Mesenchymal stem cell (in vitro differentiated cells and primary cell): ENCODE measurements around the gene HIP1.
"Not testable (repeated sequence)": the region's sequence is repeated elsewhere in the genome, so short reads cannot be mapped to it uniquely, and the experiment has no call there.

Experiments
- DNase-seq: peaks from one replicate; pipeline ENCODE4 v3.0.0-alpha.2; 2013
- H2AFZ ChIP-seq: one replicate; pipeline ENCODE4 v1.6.1; 2013; ENCODE audit warnings: low read depth, mild to moderate bottlenecking, control low read depth, inconsistent platforms, low read length, moderate library complexity
- H2AK5ac ChIP-seq: 2 replicates; pipeline ENCODE4 v1.6.1; 2013; ENCODE audit warnings: low read length, moderate library complexity, mild to moderate bottlenecking, inconsistent platforms; ENCODE audit not compliant: severe bottlenecking
- H2BK120ac ChIP-seq: one replicate; pipeline ENCODE4 v1.6.1; 2013; ENCODE audit warnings: low read depth, mild to moderate bottlenecking, inconsistent platforms, low read length, moderate library complexity
- H2BK12ac ChIP-seq, 2 experiments: one replicate each; pipeline ENCODE4 v1.6.1; 2013; ENCODE audit warnings: inconsistent platforms in 2 of 2, low read length in 2 of 2, mild to moderate bottlenecking in 2 of 2, moderate library complexity in 2 of 2, control low read depth in 1 of 2
- H2BK15ac ChIP-seq: one replicate; pipeline ENCODE4 v1.6.1; 2013; ENCODE audit warnings: mild to moderate bottlenecking, low read depth, inconsistent platforms; ENCODE audit not compliant: poor library complexity, severe bottlenecking
- H2BK5ac ChIP-seq: 2 replicates; pipeline ENCODE4 v1.6.1; 2013; ENCODE audit warnings: low read depth, mild to moderate bottlenecking, low read length, control low read depth, inconsistent platforms; ENCODE audit not compliant: poor library complexity, severe bottlenecking
- H3K14ac ChIP-seq, 2 experiments: one replicate each; pipeline ENCODE4 v1.6.1; 2013; ENCODE audit warnings: inconsistent platforms in 2 of 2, low read length in 2 of 2, control low read depth in 1 of 2, mild to moderate bottlenecking in 1 of 2, moderate library complexity in 1 of 2
- H3K18ac ChIP-seq, 2 experiments: one replicate each; pipeline ENCODE4 v1.6.1; 2013; ENCODE audit warnings: inconsistent platforms in 2 of 2, low read length in 2 of 2, control low read depth in 1 of 2, low read depth in 1 of 2, mild to moderate bottlenecking in 1 of 2
- H3K23ac ChIP-seq, 2 experiments: one replicate each; pipeline ENCODE4 v1.6.1; 2013; ENCODE audit warnings: inconsistent platforms in 2 of 2, low read length in 2 of 2, mild to moderate bottlenecking in 2 of 2, moderate library complexity in 2 of 2, control low read depth in 1 of 2
- H3K27ac ChIP-seq: 2 replicates; pipeline ENCODE4 v1.5.1; 2013; ENCODE audit warnings: mild to moderate bottlenecking, moderate library complexity, low read length, control low read depth, inconsistent platforms; ENCODE audit not compliant: poor library complexity, severe bottlenecking
- H3K27me3 ChIP-seq, 2 experiments: 2 replicates each; pipeline versions ENCODE4 v1.6.1 to v1.7.0; 2013; ENCODE audit warnings: low read length in 2 of 2, mild to moderate bottlenecking in 2 of 2, moderate library complexity in 2 of 2, control low read depth in 1 of 2, inconsistent platforms in 1 of 2; ENCODE audit not compliant: control insufficient read depth in 1 of 2, insufficient read depth in 1 of 2
- H3K36me3 ChIP-seq, 2 experiments: 2 replicates each; pipeline versions ENCODE4 v1.6.1 to v1.7.0; 2013; ENCODE audit warnings: low read length in 2 of 2, control low read depth in 1 of 2, inconsistent platforms in 1 of 2, low read depth in 1 of 2, mild to moderate bottlenecking in 1 of 2; ENCODE audit not compliant: insufficient read depth in 2 of 2, control insufficient read depth in 1 of 2
- H3K4ac ChIP-seq, 2 experiments: one replicate each; pipeline ENCODE4 v1.6.1; 2013; ENCODE audit warnings: inconsistent platforms in 2 of 2, low read length in 2 of 2, mild to moderate bottlenecking in 2 of 2, moderate library complexity in 2 of 2, control low read depth in 1 of 2, low read depth in 1 of 2
- H3K4me1 ChIP-seq: 2 replicates; pipeline ENCODE4 v1.6.1; 2013; ENCODE audit warnings: low read depth, low read length, control low read depth; ENCODE audit not compliant: control insufficient read depth, insufficient read depth
- H3K4me2 ChIP-seq: 2 replicates; pipeline ENCODE4 v1.6.1; 2013; ENCODE audit warnings: low read length, mild to moderate bottlenecking, inconsistent platforms; ENCODE audit not compliant: poor library complexity, severe bottlenecking
- H3K4me3 ChIP-seq, 2 experiments: 2 replicates each; pipeline versions ENCODE4 v1.5.1 to v1.7.0; 2013; ENCODE audit warnings: low read length in 2 of 2, mild to moderate bottlenecking in 2 of 2, control low read depth in 1 of 2, low read depth in 1 of 2; ENCODE audit not compliant: insufficient read depth in 1 of 2
- H3K79me1 ChIP-seq: replicated peaks from 2 replicates; pipeline ENCODE4 v1.6.1; 2013; ENCODE audit warnings: mild to moderate bottlenecking, control low read depth, low read length, inconsistent platforms; ENCODE audit not compliant: poor library complexity, severe bottlenecking
- H3K9ac ChIP-seq: 2 replicates; pipeline ENCODE4 v1.7.0; 2013; ENCODE audit warnings: mild to moderate bottlenecking, low read length, moderate library complexity
- H3K9me3 ChIP-seq: 2 replicates; pipeline ENCODE4 v1.7.0; 2013; ENCODE audit warnings: mild to moderate bottlenecking, low read length; ENCODE audit not compliant: control insufficient read depth
- H4K8ac ChIP-seq: one replicate; pipeline ENCODE4 v1.6.1; 2013; ENCODE audit warnings: inconsistent platforms, mild to moderate bottlenecking, low read length, moderate library complexity
- H4K91ac ChIP-seq: one replicate; pipeline ENCODE4 v1.6.1; 2013; ENCODE audit warnings: mild to moderate bottlenecking, low read length, inconsistent platforms
- WGBS: methylation state at CpG from one replicate; pipeline ENCODE4 v1.1.7; 2013; ENCODE audit warnings: mixed read lengths; 5-methylcytosine and 5-hydroxymethylcytosine counted together

The HIP1 gene

DNA sequence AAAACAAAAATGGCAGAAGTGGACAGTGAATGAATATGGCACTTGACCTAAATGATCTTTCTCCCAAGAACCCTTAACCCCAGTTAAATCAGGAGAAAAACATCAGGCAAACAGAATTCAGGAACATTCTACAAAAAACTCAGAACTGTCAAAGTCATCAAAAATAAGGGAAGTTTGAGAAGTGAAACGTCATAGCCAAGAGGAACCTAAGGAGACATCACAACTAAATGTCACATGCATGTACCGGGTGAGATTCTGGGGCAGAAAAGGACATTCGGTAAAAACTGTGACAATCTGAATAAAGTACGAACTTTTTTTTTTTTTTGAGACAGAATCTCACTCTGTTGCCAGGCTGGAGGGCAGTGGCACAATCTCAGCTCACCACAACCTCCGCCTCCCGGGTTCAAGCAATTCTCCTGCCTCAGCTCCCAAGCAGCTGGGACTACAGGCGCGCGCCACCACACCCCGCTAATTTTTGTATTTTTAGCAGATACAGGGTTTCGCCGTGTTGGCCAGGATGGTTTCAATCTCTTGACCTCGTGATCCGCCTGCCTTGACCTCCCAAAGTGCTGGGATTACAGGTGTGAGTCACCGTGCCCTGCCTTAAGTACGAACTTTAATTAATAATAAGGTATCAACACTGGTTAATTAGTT lies 169.0 kb downstream of the HIP1 start:
- peaks cover 3 to 43% of the 10 kb centered on the region in 2 experiments for H3K36me3 ChIP-seq
- H4K91ac ChIP-seq, H3K4me2 ChIP-seq, H3K79me1 ChIP-seq, H3K23ac ChIP-seq, H3K27ac ChIP-seq, H3K14ac ChIP-seq, H2BK5ac ChIP-seq, H3K9me3 ChIP-seq, DNase-seq, H3K9ac ChIP-seq, H3K4me3 ChIP-seq, H4K8ac ChIP-seq, H2BK12ac ChIP-seq, H2AK5ac ChIP-seq, H2BK120ac ChIP-seq, H2BK15ac ChIP-seq, H3K18ac ChIP-seq, H3K4ac ChIP-seq, H2AFZ ChIP-seq, H3K27me3 ChIP-seq: not testable (repeated sequence)
- WGBS: 97% methylated on average over 16 of the region's 16 CpGs
- H3K4me1 ChIP-seq: peaks cover 14% of the 10 kb centered on the region

DNA sequence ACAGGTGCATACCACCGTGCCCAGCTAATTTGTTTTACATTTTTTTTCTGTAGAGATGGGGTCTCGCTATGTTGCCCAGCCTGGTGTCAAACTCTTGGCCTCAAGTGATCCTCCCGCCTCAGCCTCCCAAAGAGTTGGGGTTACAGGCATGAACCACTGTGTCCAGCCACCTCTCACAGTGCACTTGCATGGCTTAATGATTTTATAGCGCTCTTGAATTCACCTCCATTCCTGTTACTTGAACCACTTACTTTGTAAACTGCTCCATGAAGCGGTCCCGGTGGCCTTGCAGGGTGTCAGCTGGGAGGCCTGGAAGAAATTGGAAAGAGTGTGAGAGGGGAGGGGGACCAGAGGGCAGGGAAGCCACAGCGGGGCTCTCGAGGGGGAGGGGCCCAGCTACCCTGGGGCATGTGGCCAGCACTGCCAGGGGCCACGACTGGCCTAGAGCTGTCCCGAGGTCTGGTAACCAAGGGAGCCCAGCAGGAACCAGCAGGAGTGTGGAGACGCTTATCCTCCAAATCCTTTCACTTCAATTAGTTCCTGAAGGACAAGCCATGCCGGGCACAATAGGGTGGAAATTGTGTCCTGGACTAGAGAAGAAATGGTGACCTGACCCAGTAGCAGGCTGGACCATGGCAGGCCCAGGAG lies 170.7 kb downstream of the HIP1 start:
- Histone ChIP-seq H2AK5ac (no peak overlapping the region), H2BK5ac (no peak overlapping the region), H3K79me1 (no peaks in the 10 kb centered on the region), H3K9ac (no peak overlapping the region), H4K91ac (no peak overlapping the region), H3K23ac (no peak overlapping the region), H4K8ac (no peak overlapping the region), H3K4me1 (peaks cover 20% of the 10 kb centered on the region), H2BK15ac (no peak overlapping the region), H2BK120ac (no peak overlapping the region), H3K4me2 (no peak overlapping the region), H3K4ac (no peak overlapping the region), H3K27me3 (no peaks in the 10 kb centered on the region), H3K18ac (no peak overlapping the region), H3K27ac (no peak overlapping the region), H3K14ac (no peak overlapping the region), H2BK12ac (no peak overlapping the region), H3K36me3 (peaks cover under 1 to 37% of the 10 kb centered on the region in 2 experiments), H3K4me3 (peak overlapping the region in 1 of 2 experiments; percentile 4), H3K9me3 (no peaks in the 10 kb centered on the region), H2AFZ (no peak overlapping the region)
- over 99% methylated on average over 10 of the region's 12 CpGs for WGBS
- no peak for DNase-seq

DNA sequence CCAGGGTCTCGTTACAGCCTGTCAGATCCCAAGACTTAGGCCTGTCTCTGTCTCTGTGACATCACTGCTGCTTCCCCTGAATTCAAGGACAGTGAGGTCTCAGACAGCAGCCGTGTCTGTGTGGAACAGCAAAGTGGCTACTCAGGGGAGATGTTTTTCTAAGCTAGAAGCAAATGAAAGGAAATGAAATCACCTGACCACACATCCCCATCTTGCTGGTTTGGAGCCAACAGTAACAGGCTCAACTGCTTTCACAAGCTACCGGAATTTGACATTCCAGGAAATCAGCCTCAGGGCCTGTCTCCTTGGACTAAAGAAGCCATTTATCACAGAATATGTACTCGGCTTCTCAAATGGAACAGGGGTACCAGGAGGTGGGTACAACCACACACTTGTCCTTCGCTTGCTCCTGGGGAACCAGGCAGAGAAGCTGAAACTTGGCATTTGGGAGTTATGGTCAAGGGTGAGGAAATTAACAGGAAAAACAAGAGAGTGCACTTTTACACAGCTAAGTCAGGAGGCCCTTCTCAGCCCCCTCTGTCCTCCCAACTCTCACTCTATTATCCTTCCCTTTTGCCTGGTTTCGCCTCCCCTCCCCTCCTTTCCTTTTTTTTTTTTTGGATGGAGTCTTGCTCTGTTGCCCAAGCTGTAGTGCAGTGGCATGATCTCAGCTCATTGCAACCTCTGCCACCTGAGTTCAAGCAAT lies 173.5 kb downstream of the HIP1 start:
- Histone ChIP-seq H4K8ac (peak overlapping the region; percentile 52), H2BK12ac (peak overlapping the region in 1 of 2 experiments; percentile 42), H2AFZ (no peak overlapping the region), H3K9me3 (peaks cover 5% of the 10 kb centered on the region), H3K36me3 (peaks cover 8 to 36% of the 10 kb centered on the region in 2 experiments), H3K14ac (no peak overlapping the region), H2BK5ac (peak overlapping the region; percentile 99), H3K27ac (peak overlapping the region; percentile 100), H3K4me1 (peaks cover 30% of the 10 kb centered on the region), H3K9ac (peak overlapping the region; percentile 2), H3K27me3 (no peaks in the 10 kb centered on the region), H2BK15ac (no peak overlapping the region), H2AK5ac (peak overlapping the region; percentile 94), H3K79me1 (no peaks in the 10 kb centered on the region), H3K4ac (peak overlapping the region in 1 of 2 experiments; percentile 22), H3K4me2 (peak overlapping the region; percentile 54), H3K4me3 (no peak overlapping the region), H2BK120ac (no peak overlapping the region), H3K23ac (no peak overlapping the region), H4K91ac (no peak overlapping the region), H3K18ac (peak overlapping the region; percentile 63 to 68)
- 59% methylated on average over 5 of the region's 6 CpGs for WGBS
- DNase-seq: peak; percentile 77

DNA sequence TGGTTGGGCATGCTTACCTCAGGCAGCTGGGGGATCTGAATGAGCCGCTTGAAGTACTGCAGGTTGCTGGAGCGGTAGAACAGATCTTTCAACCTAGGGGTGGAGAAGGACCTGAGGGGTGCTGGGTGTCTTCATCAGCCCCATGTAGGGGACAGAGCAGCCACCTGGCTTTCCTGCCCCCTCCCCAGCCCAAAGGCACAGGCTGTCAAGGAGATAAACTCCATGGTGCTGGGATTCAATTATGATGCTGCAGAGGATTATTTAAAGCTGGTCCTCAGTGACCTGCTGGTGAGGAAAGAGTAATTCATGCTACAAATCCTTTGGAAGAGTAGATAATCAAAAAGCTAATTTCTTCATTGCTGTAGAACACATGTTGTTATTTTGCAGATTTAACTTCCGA lies 175.6 kb downstream of the HIP1 start:
- H2BK12ac ChIP-seq: no peak overlapping the region
- no peaks in the 10 kb centered on the region for H3K79me1 ChIP-seq
- H3K14ac ChIP-seq: no peak overlapping the region
- no peak overlapping the region for H2BK15ac ChIP-seq
- no peaks in the 10 kb centered on the region for H3K27me3 ChIP-seq
- H3K9ac ChIP-seq: no peak overlapping the region
- H3K36me3 ChIP-seq: peaks cover 8 to 33% of the 10 kb centered on the region in 2 experiments
- peaks cover 5% of the 10 kb centered on the region for H3K9me3 ChIP-seq
- peak overlapping the region; percentile 89 for H2AK5ac ChIP-seq
- H2AFZ ChIP-seq: no peak overlapping the region
- H4K8ac ChIP-seq: no peak overlapping the region
- H3K23ac ChIP-seq: no peak overlapping the region
- H2BK5ac ChIP-seq: no peak overlapping the region
- H3K27ac ChIP-seq: no peak overlapping the region
- no peak for DNase-seq
- no peak overlapping the region for H4K91ac ChIP-seq
- no peak overlapping the region for H3K4me3 ChIP-seq
- no peak overlapping the region for H2BK120ac ChIP-seq
- WGBS: 96% methylated on average over 3 of the region's 3 CpGs
- H3K4ac ChIP-seq: no peak overlapping the region
- no peak overlapping the region for H3K4me2 ChIP-seq
- H3K4me1 ChIP-seq: peaks cover 38% of the 10 kb centered on the region
- H3K18ac ChIP-seq: no peak overlapping the region
